ENCODE data around the gene CDT1.

CDT1 gene

DNA sequence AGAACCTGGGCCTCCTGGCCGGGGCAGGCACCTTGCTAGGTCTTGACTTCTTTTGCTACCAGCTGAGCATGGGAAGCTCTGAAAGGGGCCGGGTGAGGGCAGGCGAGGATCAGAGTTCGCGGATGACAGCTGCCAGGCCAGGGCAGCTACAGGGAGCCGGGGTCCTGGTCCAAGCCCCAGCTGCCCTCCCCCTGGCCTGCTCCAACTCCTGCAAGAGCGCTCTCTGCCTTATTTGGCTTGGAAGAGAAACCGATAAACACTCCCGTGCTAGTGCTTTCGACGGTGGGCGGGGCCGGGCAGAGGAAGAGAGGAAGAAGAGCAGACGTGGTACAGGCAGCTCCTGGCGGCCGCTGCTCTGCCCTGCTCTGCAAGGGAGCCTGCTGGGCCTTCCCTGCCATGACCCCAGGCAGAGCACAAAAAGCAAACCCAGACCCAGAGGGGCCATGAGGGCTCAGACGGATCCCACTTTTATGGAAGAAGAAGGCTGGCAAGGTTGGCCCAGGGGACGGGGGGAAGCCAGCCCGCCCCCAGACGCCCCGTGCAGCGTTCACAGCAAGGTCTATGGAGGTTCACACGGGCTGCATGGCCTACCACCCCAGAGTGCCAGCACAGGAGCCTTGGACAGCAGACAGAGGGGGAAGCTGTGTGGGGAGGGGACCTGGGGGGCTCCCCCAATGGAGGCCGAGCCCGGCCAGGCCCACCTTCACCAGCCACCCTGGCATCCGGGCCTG, 44.2 kb upstream of the CDT1 start:
- no peaks in the 10 kb centered on the region for H3F3A ChIP-seq (ENCODE audit: insufficient read depth)
- no peaks in the 10 kb centered on the region for H3K9me3 ChIP-seq (ENCODE audit: insufficient read depth, low read length)
- no peak overlapping the region for H3K4me2 ChIP-seq (ENCODE audit: low read depth, low read length, poor library complexity, severe bottlenecking)
- H3K27ac ChIP-seq (ENCODE audit: low read depth, low read length) = no peak overlapping the region
- H3K36me3 ChIP-seq (ENCODE audit: low read length) = no peaks in the 10 kb centered on the region
- H3K9me2 ChIP-seq (replicated peaks; ENCODE audit: insufficient read depth, low read length) = no peaks in the 10 kb centered on the region
- no peaks in the 10 kb centered on the region for H3K79me2 ChIP-seq (ENCODE audit: insufficient read depth, low read length)
- H3K27me3 ChIP-seq (ENCODE audit: low read length) = no peaks in the 10 kb centered on the region
- no peak for TF ChIP-seq EZH2phosphoT487 (conservative IDR thresholded peaks at IDR 0.05; ENCODE audit: low read length)
- TF ChIP-seq, protein P1, sequence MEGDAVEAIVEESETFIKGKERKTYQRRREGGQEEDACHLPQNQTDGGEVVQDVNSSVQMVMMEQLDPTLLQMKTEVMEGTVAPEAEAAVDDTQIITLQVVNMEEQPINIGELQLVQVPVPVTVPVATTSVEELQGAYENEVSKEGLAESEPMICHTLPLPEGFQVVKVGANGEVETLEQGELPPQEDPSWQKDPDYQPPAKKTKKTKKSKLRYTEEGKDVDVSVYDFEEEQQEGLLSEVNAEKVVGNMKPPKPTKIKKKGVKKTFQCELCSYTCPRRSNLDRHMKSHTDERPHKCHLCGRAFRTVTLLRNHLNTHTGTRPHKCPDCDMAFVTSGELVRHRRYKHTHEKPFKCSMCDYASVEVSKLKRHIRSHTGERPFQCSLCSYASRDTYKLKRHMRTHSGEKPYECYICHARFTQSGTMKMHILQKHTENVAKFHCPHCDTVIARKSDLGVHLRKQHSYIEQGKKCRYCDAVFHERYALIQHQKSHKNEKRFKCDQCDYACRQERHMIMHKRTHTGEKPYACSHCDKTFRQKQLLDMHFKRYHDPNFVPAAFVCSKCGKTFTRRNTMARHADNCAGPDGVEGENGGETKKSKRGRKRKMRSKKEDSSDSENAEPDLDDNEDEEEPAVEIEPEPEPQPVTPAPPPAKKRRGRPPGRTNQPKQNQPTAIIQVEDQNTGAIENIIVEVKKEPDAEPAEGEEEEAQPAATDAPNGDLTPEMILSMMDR (IDR thresholded peaks at IDR 0.05; ENCODE audit: insufficient read depth, low read length, poor library complexity, severe bottlenecking) = no peak
- no peaks in the 10 kb centered on the region for H4K20me1 ChIP-seq (ENCODE audit: low read depth, low read length)
- no peak overlapping the region for H3K9ac ChIP-seq (ENCODE audit: low read length)
- no peak overlapping the region for H2AFZ ChIP-seq (ENCODE audit: low read depth, low read length, severe bottlenecking)
- H3K4me3 ChIP-seq (ENCODE audit: insufficient read depth, low read length, poor library complexity, severe bottlenecking) = no peak overlapping the region

DNA sequence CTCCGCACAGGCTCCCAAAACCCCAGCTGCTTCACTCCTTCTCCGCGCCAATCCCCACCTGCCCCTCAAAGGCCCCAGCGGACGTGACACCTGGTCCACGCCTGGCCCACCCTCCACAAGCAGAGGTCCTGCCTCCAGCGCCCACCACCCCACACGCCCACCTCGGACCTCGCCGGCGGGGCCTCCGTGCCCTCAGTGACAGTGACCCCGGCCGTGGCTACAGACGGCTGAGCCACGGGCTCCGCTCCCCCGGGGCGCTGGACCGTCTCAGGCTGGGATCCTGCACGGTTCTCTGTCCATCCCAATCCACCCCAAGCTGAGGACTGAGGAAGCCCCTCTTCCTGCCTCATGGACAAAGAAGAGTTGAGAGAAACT, 43.6 kb upstream of the CDT1 start:
- Histone ChIP-seq H2AFZ (ENCODE audit: low read depth, low read length, severe bottlenecking) (no peak overlapping the region), H3K4me3 (ENCODE audit: insufficient read depth, low read length, poor library complexity, severe bottlenecking) (no peak overlapping the region), H3K9me2 (replicated peaks; ENCODE audit: insufficient read depth, low read length) (no peaks in the 10 kb centered on the region), H3K4me2 (ENCODE audit: low read depth, low read length, poor library complexity, severe bottlenecking) (no peak overlapping the region), H3K9me3 (ENCODE audit: insufficient read depth, low read length) (no peaks in the 10 kb centered on the region), H3K9ac (ENCODE audit: low read length) (no peak overlapping the region), H3K27me3 (ENCODE audit: low read length) (no peaks in the 10 kb centered on the region), H3K27ac (ENCODE audit: low read depth, low read length) (no peak overlapping the region), H3K36me3 (ENCODE audit: low read length) (no peaks in the 10 kb centered on the region), H3F3A (ENCODE audit: insufficient read depth) (no peaks in the 10 kb centered on the region), H3K79me2 (ENCODE audit: insufficient read depth, low read length) (no peaks in the 10 kb centered on the region), H4K20me1 (ENCODE audit: low read depth, low read length) (no peaks in the 10 kb centered on the region)
- TF ChIP-seq, protein P1 (IDR thresholded peaks at IDR 0.05; ENCODE audit: insufficient read depth, low read length, poor library complexity, severe bottlenecking) = no peak
- no peak for TF ChIP-seq EZH2phosphoT487 (conservative IDR thresholded peaks at IDR 0.05; ENCODE audit: low read length)

DNA sequence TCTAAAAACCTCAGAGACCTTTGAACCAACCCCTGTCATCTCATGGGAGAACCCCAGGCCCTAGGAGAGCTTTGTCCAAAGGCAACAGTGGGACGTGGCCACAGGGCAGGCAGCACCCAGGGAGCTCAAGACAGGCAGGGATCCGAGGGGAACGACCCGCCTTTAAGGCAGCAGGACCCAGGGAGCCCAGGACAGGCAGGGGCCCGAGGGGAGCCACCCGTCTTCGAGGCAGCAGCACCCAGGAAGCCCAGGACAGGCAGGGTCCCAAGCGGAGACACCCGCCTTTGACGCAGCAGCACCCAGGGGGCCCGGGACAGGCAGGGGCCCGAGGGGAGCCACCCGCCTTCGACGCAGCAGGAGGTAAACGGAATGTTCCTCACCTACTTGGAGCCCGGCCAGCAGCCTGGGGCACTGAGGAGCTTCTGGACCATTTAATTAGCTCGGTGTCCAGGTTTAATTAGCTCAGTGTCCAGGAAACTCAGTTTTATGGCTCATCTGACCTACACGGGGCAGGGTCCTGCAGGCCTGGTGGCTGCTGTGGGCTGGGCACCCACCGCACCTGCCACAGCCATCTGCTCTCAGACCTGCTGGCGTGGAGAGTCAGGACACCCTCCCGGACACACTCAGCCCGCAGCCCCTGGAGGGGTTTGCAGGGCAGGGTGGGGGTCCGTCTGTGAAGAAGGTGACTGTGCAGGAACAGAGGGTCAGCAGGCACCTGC, 43.0 kb upstream of the CDT1 start:
- H3K4me3 ChIP-seq (ENCODE audit: insufficient read depth, low read length, poor library complexity, severe bottlenecking) = no peak overlapping the region
- H3K4me2 ChIP-seq (ENCODE audit: low read depth, low read length, poor library complexity, severe bottlenecking) = no peak overlapping the region
- TF ChIP-seq, protein P1 (IDR thresholded peaks at IDR 0.05; ENCODE audit: insufficient read depth, low read length, poor library complexity, severe bottlenecking) = no peak
- no peak for TF ChIP-seq EZH2phosphoT487 (conservative IDR thresholded peaks at IDR 0.05; ENCODE audit: low read length)
- no peaks in the 10 kb centered on the region for H3K79me2 ChIP-seq (ENCODE audit: insufficient read depth, low read length)
- no peak overlapping the region for H3K27ac ChIP-seq (ENCODE audit: low read depth, low read length)
- no peaks in the 10 kb centered on the region for H4K20me1 ChIP-seq (ENCODE audit: low read depth, low read length)
- no peaks in the 10 kb centered on the region for H3K9me3 ChIP-seq (ENCODE audit: insufficient read depth, low read length)
- H3F3A ChIP-seq (ENCODE audit: insufficient read depth) = no peaks in the 10 kb centered on the region
- H3K9me2 ChIP-seq (replicated peaks; ENCODE audit: insufficient read depth, low read length) = no peaks in the 10 kb centered on the region
- H2AFZ ChIP-seq (ENCODE audit: low read depth, low read length, severe bottlenecking) = no peak overlapping the region
- H3K36me3 ChIP-seq (ENCODE audit: low read length) = no peaks in the 10 kb centered on the region
- H3K27me3 ChIP-seq (ENCODE audit: low read length) = no peaks in the 10 kb centered on the region
- no peak overlapping the region for H3K9ac ChIP-seq (ENCODE audit: low read length)
